ENCODE results near the gene CPT1A. TPM values are rescaled to one million over a fixed set of nuclear protein-coding genes. Genes with fewer than 3 reads are reported as not detected.

The CPT1A gene
- total RNA-seq, 1 donor from 2014 or later, result 33.3 TPM

GRCh38 chr11:68798221-68798813 is 43.4 kb downstream of the CPT1A start:
- no peak for DNase-seq (ENCODE audit: low spot score)

DNA sequence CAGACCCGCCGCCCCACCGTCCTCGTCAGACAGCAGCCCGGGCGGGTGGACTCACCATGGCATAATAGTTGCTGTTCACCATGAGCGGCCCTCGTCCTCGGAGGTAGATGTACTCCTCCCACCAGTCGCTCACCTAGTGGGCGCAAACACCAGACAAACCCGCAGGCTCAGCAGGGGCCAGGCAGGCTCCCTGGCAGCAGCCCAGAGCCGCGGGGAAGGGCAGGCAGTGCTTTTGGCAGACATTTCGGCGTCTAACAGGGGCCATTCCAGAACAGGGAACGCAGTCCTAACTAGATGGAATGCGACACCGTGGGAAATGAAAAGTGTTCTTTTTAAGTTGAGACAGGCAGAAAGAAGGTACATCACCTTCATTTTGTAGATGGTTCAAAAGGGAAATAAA is 44.9 kb downstream of the CPT1A start:
- no peak for DNase-seq (ENCODE audit: low spot score)

DNA sequence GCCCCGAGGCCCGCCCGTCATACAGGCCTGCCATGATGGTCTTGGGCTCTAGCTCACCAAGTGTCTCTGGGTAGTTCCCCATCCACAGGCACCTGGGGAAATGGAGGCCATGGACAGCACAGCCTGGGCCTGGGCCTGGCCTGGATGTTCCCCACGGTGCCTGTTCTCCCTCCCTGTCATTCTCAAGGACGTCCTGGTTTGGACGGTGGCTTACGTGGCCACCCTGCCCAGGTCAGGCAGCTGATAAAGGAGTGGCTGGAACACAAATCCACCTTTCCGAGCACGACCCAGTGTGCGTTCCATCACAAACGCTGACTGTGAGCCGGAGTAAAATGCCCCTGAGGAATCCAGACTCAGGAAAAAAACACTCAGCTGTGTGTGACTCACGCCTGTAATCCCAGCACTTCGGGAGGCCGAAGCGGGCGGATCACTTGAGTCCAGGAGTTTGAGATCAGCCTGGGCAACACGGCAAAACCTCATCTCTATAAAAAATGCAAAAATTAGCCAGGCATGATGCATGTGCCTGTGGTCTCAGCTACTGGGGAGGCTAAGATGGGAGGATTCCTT is 49.2 kb downstream of the CPT1A start:
- no peak for DNase-seq (ENCODE audit: low spot score)

DNA sequence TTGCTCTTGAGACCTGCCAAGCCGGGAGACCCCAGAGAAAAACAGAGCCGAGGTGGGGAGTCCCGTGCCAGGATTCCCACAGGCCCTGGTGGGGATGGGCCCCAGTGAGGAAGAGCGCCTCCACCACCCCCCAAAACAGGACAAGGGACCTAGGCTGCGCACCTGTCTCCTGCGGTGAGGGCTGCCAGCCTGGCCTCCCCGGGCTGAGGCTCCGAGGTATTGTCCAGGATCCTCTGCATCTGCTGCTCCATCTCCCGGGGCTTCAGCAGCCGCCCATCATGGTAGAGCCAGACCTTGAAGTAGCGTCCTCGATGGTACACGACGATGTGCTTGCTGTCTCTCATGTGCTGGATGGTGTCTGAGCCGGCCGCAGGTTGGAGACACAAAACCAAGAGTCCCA is 57.1 kb downstream of the CPT1A start:
- DNase-seq (ENCODE audit: low spot score), result no peak

- DNase-seq (ENCODE audit: low spot score), result no peak
These were observed 58.4 kb downstream of the CPT1A start for GRCh38 chr11:68783216-68783821.

DNA sequence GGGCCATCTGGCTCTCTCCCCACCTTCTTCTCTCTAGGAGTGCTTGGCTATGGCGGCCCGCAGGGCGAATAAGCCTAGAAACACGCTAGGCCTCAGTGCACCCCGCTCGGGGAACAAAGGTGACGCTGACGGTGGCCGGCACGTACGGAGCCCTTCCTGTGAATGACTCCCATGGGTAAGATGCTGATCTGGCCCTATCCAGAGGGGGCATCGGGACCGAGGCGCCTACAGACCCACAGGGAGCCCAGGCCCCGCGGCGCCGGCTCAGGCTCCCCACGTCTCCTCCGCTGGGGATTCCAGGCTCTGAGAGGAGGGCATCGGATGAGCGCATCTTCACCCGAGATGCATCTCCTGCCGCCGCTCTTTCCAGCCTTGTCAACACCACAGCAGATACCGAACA is 59.0 kb downstream of the CPT1A start:
- DNase-seq (ENCODE audit: low spot score), result no peak

DNA sequence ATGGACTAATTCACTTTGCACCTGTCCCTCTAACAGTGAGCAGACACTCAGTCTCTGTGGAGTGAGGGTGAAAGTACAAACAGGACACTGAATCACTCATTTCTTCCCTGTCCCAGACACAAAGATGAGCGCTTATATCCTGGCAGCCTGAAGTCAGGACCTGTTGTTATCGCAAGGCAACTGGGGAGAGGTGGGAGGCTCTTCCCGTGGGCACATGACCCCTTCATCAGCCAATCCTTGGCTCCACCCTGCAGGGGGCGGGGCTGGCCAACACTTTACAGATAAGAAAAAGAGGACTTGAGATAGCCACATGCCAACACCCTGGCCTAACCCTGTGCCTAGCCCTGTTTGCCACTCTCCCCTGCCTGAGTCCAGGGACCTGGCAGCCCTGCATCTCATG is 60.9 kb downstream of the CPT1A start:
- no peak for DNase-seq (ENCODE audit: low spot score)

GRCh38 chr11:68778205-68778604 is 63.5 kb downstream of the CPT1A start:
- no peak for DNase-seq (ENCODE audit: low spot score)

GRCh38 chr11:68776442-68777235 is 65.1 kb downstream of the CPT1A start:
- DNase-seq (ENCODE audit: low spot score), result no peak

GRCh38 chr11:68775951-68776388 is 65.7 kb downstream of the CPT1A start:
- no peak for DNase-seq (ENCODE audit: low spot score)

GRCh38 chr11:68774194-68774585 is 67.5 kb downstream of the CPT1A start:
- no peak for DNase-seq (ENCODE audit: low spot score)

DNA sequence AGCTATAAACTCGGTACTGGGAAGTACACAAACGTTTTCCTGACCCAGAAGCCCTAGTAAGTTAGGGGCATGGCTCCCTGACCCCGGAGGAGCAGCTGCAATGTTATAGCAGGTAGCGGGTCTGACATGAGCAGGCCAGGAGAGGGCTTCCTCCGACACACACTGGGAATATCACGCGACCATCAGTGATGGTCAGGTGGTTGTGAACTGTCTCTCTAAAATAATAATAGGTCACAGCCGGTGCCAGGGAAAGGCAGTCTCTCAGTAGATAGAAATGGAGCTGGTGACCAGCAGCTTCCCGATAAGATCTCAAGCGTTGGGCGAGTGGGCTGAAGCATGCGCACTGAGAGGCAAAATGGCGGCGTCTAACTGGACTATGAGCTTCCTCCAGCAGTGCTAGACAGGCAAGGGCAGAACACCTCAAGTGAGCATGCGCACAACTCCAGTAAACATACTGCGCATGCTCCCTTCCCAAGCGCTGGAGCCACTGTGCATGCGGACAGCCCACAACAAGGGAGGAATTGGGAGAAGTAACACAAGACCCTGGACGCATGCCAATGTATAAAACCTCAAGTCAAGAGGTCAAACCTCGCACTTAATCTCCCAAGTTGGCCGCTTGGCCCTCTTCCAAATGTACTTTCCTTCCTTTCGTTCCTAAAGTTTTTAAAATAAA is 68.1 kb downstream of the CPT1A start:
- no peak for DNase-seq (ENCODE audit: low spot score)

GRCh38 chr11:68772936-68773335 is 68.8 kb downstream of the CPT1A start:
- DNase-seq (ENCODE audit: low spot score), result no peak

- no peak for DNase-seq (ENCODE audit: low spot score)
These were observed 70.9 kb downstream of the CPT1A start for GRCh38 chr11:68770781-68771180.

- no peak for DNase-seq (ENCODE audit: low spot score)
These were observed 74.0 kb downstream of the CPT1A start for GRCh38 chr11:68767672-68768071.

DNA sequence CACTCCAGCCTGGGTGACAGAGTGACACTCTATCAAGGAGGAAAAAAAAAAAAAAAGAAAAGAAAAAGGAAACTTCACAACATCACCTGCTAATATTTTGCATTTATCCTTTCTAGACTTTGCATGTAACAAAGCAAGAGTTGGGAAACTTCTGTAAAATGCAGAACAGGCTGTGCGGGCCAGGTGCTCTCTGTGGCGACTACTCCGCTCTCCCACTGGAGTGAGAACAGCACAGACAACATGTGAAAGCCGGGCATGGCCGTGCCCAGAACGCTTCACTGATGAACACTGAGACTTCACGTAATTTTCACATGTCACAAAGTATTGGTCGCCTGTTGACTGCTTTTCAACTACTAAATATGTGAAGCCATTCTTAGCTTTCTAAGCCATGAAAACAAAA is 74.9 kb downstream of the CPT1A start:
- no peak for DNase-seq (ENCODE audit: low spot score)

- DNase-seq (ENCODE audit: low spot score), result no peak
These were observed 77.0 kb downstream of the CPT1A start for GRCh38 chr11:68764746-68765145.

DNA sequence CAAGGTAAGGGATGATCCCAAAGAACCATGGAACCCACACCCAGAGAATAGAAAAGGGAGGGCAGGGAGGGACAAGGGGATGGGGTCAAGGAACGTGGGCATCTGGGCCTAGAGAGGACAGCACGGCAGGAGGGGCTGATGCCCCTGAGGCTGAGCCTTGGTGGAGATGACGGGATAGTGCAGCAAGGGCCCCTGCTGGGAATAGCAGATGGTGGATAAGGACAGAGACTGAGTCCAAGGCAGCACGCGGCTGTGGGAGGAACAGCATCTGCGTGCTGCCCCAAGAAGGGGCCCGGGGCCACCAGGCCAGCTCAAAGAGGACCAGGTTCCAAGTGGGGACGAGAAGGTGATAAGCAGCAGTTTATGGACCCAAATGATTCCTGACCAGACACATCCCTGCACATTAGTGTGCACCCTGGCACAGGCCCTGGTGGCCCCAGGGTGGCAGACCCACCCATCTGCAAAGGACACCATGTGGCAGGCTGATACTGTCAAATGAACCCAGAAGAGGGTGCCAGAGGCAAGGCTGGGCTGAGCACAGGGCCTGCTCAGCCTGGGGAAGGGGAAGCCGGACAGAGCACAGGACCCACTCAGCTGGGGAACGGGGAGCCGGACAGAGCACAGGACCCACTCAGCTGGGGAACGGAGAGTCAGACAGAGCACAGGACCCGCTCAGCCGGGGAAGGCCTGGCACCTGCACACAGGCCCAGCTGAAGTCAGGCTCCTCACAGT is 77.6 kb downstream of the CPT1A start:
- no peak for DNase-seq (ENCODE audit: low spot score)

GRCh38 chr11:68763181-68763721 is 78.5 kb downstream of the CPT1A start:
- no peak for DNase-seq (ENCODE audit: low spot score)

DNA sequence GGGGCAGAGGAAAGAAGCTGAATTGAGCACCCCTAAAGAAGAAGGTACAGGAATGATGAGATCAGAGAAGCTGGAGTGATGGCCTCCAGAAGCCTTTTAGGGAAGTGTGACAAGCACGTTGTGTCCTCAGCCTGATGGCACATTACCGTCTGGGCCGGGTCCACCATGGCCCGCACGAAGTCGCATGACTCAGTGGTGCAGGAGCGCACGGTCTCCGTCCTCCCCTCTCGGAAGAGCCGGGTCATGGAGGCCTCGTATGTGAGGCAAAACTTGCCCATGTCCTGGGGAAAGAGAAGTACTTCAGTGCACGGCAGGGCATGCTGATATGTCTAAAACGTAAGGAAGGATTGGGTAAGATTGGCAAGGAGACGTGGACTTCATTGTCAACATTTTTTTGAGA is 79.2 kb downstream of the CPT1A start:
- no peak for DNase-seq (ENCODE audit: low spot score)

DNA sequence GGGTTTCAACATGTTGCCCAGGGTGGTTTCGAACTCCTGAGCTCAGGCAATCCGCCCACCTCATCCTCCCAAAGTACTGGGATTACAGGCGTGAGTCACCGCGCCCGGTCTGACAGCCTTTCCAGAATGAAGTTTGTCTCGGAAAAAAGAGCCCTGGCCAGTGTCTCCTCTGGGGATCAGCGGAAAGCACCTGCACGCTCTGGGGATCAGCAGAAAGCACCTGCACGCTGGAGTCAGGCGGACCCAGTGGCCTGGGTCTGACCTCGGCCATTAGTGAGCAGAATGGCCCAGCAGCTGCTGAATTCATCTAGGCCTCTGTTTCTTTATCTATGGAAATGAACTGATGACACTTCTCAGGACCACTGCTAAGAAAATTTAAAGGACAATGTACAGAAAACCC is 79.9 kb downstream of the CPT1A start:
- DNase-seq (ENCODE audit: low spot score), result no peak
